ENCODE results near the gene SLC10A1. TPM values are rescaled to one million over a fixed set of nuclear protein-coding genes. Genes with fewer than 3 reads are reported as not detected.

SLC10A1 gene
- total and polyA plus RNA-seq, 12 donors, result not detected

- peak overlapping the region; percentile 82 to 97 (median 92) for H3K4me3 ChIP-seq
- TF ChIP-seq, protein P1, sequence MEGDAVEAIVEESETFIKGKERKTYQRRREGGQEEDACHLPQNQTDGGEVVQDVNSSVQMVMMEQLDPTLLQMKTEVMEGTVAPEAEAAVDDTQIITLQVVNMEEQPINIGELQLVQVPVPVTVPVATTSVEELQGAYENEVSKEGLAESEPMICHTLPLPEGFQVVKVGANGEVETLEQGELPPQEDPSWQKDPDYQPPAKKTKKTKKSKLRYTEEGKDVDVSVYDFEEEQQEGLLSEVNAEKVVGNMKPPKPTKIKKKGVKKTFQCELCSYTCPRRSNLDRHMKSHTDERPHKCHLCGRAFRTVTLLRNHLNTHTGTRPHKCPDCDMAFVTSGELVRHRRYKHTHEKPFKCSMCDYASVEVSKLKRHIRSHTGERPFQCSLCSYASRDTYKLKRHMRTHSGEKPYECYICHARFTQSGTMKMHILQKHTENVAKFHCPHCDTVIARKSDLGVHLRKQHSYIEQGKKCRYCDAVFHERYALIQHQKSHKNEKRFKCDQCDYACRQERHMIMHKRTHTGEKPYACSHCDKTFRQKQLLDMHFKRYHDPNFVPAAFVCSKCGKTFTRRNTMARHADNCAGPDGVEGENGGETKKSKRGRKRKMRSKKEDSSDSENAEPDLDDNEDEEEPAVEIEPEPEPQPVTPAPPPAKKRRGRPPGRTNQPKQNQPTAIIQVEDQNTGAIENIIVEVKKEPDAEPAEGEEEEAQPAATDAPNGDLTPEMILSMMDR (IDR thresholded peaks at IDR 0.05), result no peak
- ATAC-seq (peak; percentile 89 to 96 (median 93)), DNase-seq (peak; percentile 91 to 93)
- no peaks in the 10 kb centered on the region for H3K9me3 ChIP-seq
- 0% methylated on average over 54 of the region's 54 CpGs for WGBS, 2 donors
- peaks cover 0 to 48% (median 44%) of the 10 kb centered on the region in 9 donors for H3K36me3 ChIP-seq
- intact Hi-C loops (cut with DNase I), result loop anchor here in 2 of 10 donors (1.0 to 2.0 kb wide), 2 partner anchors 73 to 156 kb away; partner anchors contain the start of gene SUSD6 (in 1 of the 2)
- peak overlapping the region; percentile 98 to 100 (median 100) for H3K27ac ChIP-seq
- peaks cover 0 to 54% (median 48%) of the 10 kb centered on the region in 9 donors for H3K4me1 ChIP-seq
- H3K27me3 ChIP-seq, result no peaks in the 10 kb centered on the region
These were observed 29.6 kb downstream of the SLC10A1 start for GRCh38 chr14:69767369-69767999.

DNA sequence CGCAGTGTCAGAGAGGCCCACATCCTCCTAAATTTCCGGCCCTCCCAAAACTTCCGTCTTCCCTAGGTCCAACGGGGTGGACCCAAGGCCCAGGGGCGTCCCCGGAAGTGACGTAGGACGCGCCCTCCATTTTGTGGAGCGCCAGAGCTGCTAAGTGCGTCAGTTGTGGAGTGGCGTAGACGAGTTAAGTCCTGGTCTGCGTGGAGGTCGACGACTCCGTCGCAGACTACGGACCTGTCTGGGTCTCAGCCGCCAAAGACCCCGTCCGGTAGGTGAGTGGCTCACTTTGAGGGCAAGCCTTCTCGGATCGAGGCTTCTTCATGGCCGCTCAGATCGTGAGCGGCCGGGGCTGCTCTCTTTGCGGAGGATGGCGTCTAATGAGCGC is 30.1 kb downstream of the SLC10A1 start, which contains the start of gene SRSF5:
Gene SRSF5, plus strand, starts transcription at position 159 of the 385 bp plus-strand sequence. CDS start 1,015 bp downstream, outside the sequence.
- H3K27me3 ChIP-seq, result no peaks in the 10 kb centered on the region
- peak; percentile 95 to 97 for DNase-seq
- TF ChIP-seq, protein P1 (IDR thresholded peaks at IDR 0.05), result no peak
- H3K9me3 ChIP-seq, result no peaks in the 10 kb centered on the region
- peak within 1 kb of the TSS; percentile 82 to 97 (median 92) for H3K4me3 ChIP-seq
- WGBS, 2 donors, result 0% methylated on average over 31 of the region's 31 CpGs
- ATAC-seq, result peak; percentile 96 to 99 (median 98)
- intact Hi-C loops (cut with DNase I), result loop anchor here in 2 of 10 donors (1.0 to 2.0 kb wide), 2 partner anchors 72 to 156 kb away; partner anchors contain the start of gene SUSD6 (in 1 of the 2)
- H3K27ac ChIP-seq, result peak within 1 kb of the TSS; percentile 98 to 100 (median 100)
- H3K4me1 ChIP-seq, result peaks cover 0 to 49% (median 46%) of the 10 kb centered on the region in 9 donors
- peaks cover 0 to 43% (median 39%) of the 10 kb centered on the region in 9 donors for H3K36me3 ChIP-seq

DNA sequence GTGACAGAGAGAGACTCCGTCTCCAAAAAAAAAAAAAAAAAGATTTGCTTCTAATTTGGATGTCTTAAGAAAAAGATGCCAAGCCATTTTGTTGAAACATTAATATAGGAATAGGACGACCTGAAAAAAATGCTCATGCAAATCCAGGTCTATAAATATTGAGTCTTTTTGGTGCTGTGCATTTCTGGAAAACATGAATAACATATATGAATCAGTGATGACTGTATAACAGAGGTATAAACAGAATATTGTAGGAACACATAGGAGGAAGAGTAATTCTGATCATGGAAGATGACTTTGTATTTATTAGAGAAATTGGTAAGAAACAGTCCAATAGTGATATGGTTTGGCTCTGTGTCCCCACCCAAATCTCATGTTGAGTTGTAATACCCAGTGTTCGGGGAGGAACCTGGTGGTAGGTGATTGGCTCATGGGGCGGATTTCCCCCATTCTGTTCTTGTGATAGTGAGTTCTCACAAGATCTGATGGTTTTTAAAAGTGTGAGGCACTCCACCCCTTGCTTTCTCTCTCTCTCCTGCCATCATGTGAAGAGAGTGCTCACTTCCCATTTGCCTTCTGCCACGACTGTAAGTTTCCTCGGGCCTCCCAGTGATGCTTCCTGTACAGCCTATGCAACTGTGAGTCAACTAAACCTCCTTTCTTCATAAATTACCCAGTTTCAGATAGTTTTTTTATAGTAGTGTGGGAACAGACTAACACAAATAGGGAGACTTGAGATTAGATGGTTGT is 33.1 kb downstream of the SLC10A1 start:
- H3K4me1 ChIP-seq, result peaks cover 0 to 26% (median 15%) of the 10 kb centered on the region in 9 donors
- ATAC-seq (no peak), DNase-seq (no peak)
- TF ChIP-seq, protein P1 (IDR thresholded peaks at IDR 0.05), result no peak
- WGBS, 2 donors, result 84 to 85% methylated on average over 6 of the region's 6 CpGs
- H3K9me3 ChIP-seq, result no peaks in the 10 kb centered on the region
- intact Hi-C loops (cut with DNase I), result no loop called here
- H3K27me3 ChIP-seq, result no peaks in the 10 kb centered on the region
- no peak overlapping the region for H3K27ac ChIP-seq
- no peak overlapping the region for H3K4me3 ChIP-seq
- H3K36me3 ChIP-seq, result peaks cover 0 to 13% (median 10%) of the 10 kb centered on the region in 9 donors

DNA sequence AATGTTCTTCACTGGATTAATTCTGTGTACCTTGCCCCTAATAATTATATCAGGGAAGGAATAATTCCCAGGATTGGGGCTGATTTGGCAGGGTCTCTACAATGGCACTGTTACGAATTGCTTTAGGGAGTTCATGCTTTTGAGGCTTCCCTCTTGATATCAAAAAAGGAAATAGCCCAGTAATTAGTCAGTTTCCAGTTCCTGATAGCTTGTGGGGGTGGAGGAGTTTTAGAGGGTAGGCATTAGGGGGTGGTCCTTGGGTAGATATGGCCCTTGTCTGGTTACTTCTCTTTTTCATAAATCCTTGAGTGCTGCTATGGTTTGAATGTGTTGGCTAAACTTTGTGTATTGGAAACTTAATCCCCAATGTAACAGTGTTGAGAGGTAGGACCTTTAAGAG is 36.2 kb downstream of the SLC10A1 start:
- DNase-seq (no peak), ATAC-seq (no peak)
- WGBS, 2 donors, result 48 to 58% methylated on average over 1 of the region's 1 CpG

More for the DNA sequence above, 36.2 kb downstream of the SLC10A1 start:
- H3K4me3 ChIP-seq, result no peak overlapping the region
- TF ChIP-seq, protein P1 (IDR thresholded peaks at IDR 0.05), result no peak
- no peak overlapping the region for H3K27ac ChIP-seq
- intact Hi-C loops (cut with DNase I), result no loop called here
- no peaks in the 10 kb centered on the region for H3K36me3 ChIP-seq
- H3K4me1 ChIP-seq, result peaks cover 0 to 8% (median 0%) of the 10 kb centered on the region in 9 donors
- H3K9me3 ChIP-seq, result no peaks in the 10 kb centered on the region
- H3K27me3 ChIP-seq, result no peaks in the 10 kb centered on the region
